Measurements from ENCODE around the gene FES.
"Not testable (repeated sequence)": the region's sequence is repeated elsewhere in the genome, so short reads cannot be mapped to it uniquely, and the experiment has no call there.

FES gene

DNA sequence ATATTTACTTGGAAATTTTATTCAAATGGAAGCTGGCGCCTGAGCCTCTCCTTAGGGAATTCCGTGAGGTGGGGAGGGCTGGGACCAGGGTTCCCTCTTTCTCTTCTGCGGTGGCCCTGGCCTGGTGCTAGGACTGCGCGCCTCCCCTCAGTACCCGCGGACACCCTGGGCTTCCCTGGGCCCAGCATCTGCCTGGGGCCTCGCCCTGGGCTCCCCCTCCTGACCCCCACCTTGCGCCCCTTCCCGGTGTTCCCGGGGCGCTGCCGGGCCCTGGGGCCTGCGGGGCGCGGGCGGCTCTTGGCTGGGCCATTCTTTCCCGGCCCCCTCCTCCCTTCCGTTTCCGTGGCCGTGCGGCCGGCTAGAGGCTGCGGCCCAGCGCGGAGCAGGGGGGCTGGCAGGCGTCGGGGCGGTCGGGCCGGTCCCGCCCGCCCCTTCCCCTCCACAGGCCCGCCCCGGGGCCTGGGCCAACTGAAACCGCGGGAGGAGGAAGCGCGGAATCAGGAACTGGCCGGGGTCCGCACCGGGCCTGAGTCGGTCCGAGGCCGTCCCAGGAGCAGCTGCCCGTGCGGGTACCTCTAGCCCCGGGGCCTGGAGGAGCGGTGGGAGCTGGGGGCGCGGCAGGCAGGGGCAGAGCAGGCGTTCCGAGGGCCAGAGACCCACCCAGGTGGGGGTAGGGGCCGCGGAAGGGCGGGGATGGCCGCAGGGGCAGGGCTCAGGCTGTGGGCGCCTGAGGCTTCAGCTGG, at the start of gene FES:
Gene FES (plus strand): TSS at position 529 of the 743 bp plus-strand sequence. CDS start 542 bp downstream, outside the sequence.
- peak; percentile 79 for DNase-seq

DNA sequence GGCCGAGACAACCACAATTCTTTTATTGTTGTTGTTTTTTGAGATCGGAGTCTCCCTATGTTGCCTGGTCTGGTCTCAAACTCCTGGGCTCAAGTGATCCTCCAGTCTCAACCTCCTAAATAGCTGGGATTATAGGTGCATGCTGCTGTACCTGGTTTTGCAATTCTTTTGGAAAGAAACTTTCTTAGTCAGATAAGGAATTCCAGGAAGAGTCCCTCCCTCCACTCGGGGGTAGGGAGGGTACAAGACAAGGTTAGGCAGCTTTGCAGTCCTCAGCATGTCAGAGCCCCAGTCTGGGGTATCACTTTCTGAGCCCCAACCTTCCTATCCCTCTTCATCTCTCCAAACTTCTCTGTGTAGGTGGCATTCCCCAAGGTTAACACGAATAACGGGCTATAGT, 49.7 kb upstream of the FES start:
- DNase-seq: no peak

GRCh38 chr15:90836296-90836871, 47.9 kb upstream of the FES start:
- no peak for DNase-seq

DNA sequence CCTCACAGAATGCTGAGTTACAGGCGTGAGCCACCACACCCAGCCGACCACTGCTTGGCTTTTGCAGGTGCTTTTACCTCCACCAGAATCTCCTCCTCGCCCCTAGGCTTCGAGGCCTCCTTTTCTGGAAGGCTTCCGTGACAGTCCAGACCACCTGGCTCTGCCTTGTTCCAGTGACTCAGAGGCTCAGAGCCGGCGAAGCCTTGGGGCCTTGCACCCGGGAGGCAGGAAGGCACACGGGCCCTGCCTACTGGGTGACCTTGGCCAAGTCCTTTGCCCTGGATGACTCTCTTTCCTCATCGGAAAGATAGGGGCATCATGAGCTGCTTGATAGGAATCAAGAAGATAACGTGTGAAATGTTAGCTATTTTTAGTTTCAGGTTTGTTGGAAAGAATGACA, 47.2 kb upstream of the FES start:
- no peak for DNase-seq

- peak; percentile 74 for DNase-seq
These were observed 46.2 kb upstream of the FES start for GRCh38 chr15:90838139-90838538.

- DNase-seq: no peak
These were observed 45.8 kb upstream of the FES start for GRCh38 chr15:90838544-90838943.

GRCh38 chr15:90839187-90840071, 44.9 kb upstream of the FES start:
- DNase-seq: peak; percentile 88

- DNase-seq: no peak
These were observed 44.0 kb upstream of the FES start for GRCh38 chr15:90840157-90840855.

GRCh38 chr15:90840954-90841353, 43.4 kb upstream of the FES start:
- DNase-seq: peak; percentile 97

DNA sequence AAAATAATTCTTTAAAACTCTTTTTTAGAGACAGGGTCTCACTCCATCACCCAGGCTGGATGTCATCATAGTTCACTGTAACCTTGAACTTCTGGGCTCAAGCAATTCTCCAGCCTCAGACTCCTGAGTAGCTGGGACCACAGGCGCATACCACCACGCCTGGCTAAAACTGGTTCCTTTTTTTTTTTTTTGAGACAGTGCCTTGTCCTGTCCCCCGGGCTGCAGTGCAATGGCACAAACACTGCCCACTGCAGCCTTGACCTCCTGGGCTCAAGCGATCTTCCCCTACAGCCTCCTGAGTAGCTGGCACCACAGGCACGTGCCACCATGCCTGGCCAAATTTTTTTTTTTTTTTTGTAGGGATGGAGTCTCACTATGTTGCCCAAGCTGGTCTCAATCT, 39.6 kb upstream of the FES start:
- no peak for DNase-seq

DNA sequence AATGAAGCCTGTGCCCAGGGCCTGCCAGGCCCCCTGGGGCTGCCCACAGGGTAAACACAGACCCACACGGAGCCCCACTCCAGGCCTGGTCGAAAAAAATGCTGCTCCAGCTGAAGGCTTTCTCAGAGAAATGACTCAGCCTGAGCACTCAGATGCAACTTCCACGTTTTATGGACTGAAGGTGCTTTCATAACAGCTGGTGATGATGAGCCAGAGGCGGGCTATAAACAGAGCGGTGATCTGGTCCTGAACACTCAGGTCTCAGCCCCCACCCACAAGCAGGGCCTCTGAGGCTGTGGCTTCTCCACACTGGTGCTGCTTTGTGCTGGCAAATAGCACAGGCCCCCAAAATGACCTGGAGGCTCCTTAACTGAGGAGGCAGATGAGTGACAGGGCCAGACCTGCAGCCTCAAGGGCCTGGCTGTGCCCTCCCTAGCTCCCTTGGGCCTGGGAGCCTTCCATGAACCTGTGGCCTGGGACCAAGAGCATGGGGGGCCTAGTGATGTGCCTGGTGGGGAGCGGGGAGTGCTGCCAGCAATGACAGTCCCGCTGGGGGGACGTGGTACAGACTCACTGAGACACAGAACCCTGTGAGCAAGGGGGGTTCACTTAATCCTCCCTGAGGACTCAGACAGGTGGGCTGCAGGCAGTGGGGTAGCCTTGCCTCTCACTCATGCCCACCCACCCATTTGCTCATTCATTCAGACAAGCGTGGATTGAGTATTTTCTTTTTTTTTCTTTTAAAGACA, 38.9 kb upstream of the FES start:
- peak; percentile 69 for DNase-seq

DNA sequence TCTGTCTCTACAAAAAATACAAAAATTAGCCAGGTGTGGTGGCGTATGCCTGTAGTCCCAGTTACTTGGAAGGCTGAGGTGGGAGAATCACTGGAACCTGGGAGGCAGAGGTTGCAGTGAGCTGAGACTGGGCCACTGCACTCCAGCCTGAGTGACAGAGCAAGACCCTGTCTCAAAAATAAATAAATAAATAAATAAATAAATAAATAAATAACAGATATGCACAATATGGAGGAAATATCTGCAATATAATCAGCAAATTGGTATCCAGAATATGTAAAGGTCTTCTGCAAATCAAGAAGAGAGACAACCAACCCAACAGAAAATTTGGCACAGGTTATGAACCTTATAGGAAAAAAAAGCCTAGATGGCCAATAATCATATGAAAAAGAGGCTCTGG, 34.9 kb upstream of the FES start:
- DNase-seq: not testable (repeated sequence)

- no peak for DNase-seq
These were observed 33.2 kb upstream of the FES start for GRCh38 chr15:90851114-90851513.

DNA sequence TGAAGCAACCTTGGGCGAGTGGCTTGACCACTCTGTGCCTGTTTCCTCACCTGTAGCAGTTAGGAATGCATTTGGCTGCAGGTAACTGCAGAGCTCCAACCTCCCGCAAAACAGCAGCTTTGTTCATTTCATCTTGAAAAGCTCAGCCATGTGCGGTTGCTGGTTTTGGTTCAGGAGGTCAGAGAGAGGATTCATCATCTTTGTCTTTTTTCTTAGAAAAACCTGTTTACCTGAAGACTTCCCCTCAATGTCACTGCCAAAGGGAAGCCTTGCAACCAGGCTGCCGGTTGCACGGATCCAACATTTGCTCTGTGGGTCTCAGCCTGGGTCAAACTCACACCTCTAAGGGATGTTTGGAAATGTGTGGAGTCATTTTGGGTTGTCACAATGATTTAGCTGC, 32.4 kb upstream of the FES start:
- DNase-seq: no peak

DNA sequence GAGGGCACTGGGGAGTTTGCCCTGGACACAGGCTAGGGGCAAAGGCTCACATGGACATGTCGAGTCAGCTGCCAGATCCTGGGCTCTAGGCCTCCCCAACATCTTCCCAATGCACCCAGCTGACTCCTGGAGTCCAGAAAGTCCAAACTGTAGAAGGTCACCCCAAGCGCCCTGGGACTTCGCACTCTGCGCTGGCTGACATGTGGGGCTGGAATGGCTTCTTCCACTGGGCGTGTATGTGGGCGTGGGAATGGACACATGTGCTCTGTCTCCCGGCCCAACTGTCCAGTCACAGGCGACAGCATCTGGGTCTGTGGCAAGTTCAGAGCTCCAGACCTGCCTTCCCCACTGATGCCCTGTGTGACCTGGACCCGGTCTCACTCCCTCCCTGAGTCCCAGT, 29.2 kb upstream of the FES start:
- no peak for DNase-seq

GRCh38 chr15:90857337-90857736, 27.0 kb upstream of the FES start:
- no peak for DNase-seq

GRCh38 chr15:90857883-90858443, 26.3 kb upstream of the FES start:
- no peak for DNase-seq

GRCh38 chr15:90859234-90860131, 24.8 kb upstream of the FES start:
- DNase-seq: no peak

DNA sequence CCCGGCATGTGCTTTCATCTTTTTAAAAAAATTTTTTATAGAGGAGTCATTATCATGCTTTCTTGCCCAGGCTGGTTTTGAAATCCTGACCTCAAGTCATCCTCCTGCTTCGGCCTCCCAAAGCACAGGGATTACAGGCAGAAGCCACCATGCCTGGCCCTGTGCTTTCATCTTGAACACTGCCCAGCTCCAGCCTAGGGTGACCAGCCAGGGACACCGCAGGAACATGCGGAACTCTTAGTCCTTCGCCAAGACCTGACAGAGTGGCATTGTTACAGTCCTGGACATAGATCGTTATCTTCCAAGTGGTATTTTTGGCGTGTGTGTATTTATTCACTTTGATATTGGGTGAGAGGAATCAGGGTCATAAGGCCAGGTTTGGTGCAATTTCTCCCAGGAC, 23.9 kb upstream of the FES start:
- no peak for DNase-seq

- no peak for DNase-seq
These were observed 23.2 kb upstream of the FES start for GRCh38 chr15:90860942-90861675.

Data from hematopoietic multipotent progenitor cell treated with erythropoietin and hydrocortisone succinate and interleukin-3 and kit ligand, for 6 days (in vitro differentiated cells).